H1 (cell line): Measurements from ENCODE around the gene TRIM67. TPM values are rescaled to one million over a fixed set of nuclear protein-coding genes. Genes with fewer than 3 reads are reported as not detected.

Experiments
- CTCF ChIA-PET: fragments of 300-600 bp; sonication (Branson Sonifier 250); formaldehyde crosslinking; loops from one replicate; lab custom pipeline; 2021; ENCODE audit not compliant: partially characterized antibody; lab: Charles Lee
- POLR2A ChIA-PET: fragments of 300-600 bp; sonication (Branson Sonifier 250); formaldehyde crosslinking; loops from one replicate; lab custom pipeline; 2021; ENCODE audit warnings: inconsistent platforms; ENCODE audit not compliant: partially characterized antibody; lab: Charles Lee
- DNase-seq, 2 experiments: peaks; one replicate each; pipeline versions ENCODE4 v3.0.0 to v3.0.0-alpha.2; 2010 to 2022; ENCODE audit warnings: low spot score in 2 of 2, low read depth in 1 of 2, mixed read lengths in 1 of 2
- FAIRE-seq: peaks from 2 replicates; lab custom pipeline; 2011; peaks lifted over from hg19 to GRCh38; lab: Jason Lieb, UNC
- H2AFZ ChIP-seq: 2 replicates; pipeline ENCODE4 v1.8.1; 2012; ENCODE audit warnings: low read length, inconsistent platforms
- H2AK5ac ChIP-seq: 2 replicates; pipeline ENCODE4 v1.6.1; 2013; ENCODE audit warnings: low read depth, low read length
- H2BK120ac ChIP-seq: replicated peaks from 2 replicates; pipeline ENCODE3; 2013; ENCODE audit warnings: low read depth, low read length, inconsistent platforms
- H2BK12ac ChIP-seq: 2 replicates; pipeline ENCODE4 v1.6.1; 2013; ENCODE audit warnings: low read depth, low read length
- H2BK15ac ChIP-seq: 2 replicates; pipeline ENCODE4 v1.6.1; 2013; ENCODE audit warnings: low read length
- H2BK20ac ChIP-seq: 2 replicates; pipeline ENCODE4 v1.6.1; 2013; ENCODE audit warnings: low read length
- H2BK5ac ChIP-seq: 2 replicates; pipeline ENCODE4 v1.6.1; 2013; ENCODE audit warnings: low read depth, low read length
- H3K14ac ChIP-seq: 2 replicates; pipeline ENCODE4 v1.6.1; 2013; ENCODE audit warnings: inconsistent platforms; ENCODE audit not compliant: insufficient read length
- H3K18ac ChIP-seq: 2 replicates; pipeline ENCODE4 v1.6.1; 2013; ENCODE audit warnings: low read length; ENCODE audit errors: extremely low read depth
- H3K23ac ChIP-seq: 2 replicates; pipeline ENCODE4 v1.6.1; 2013; ENCODE audit warnings: inconsistent platforms; ENCODE audit not compliant: insufficient read length
- H3K23me2 ChIP-seq: 2 replicates; pipeline ENCODE4 v1.6.1; 2013; ENCODE audit warnings: low read depth, low read length
- H3K27ac ChIP-seq: 2 replicates; pipeline ENCODE4 v1.6.1; 2011; ENCODE audit warnings: low read depth, low read length, inconsistent platforms
- H3K27me3 ChIP-seq, 4 experiments: replicated peaks in 1 of 4; 1 replicate in 1 of 4; 2 replicates in 3 of 4; pipeline versions ENCODE4 v1.6.1 to v1.8.1; 2011 to 2013; ENCODE audit warnings: low read length in 3 of 4, mild to moderate bottlenecking in 3 of 4, inconsistent platforms in 2 of 4, mixed read lengths in 2 of 4, moderate library complexity in 1 of 4; ENCODE audit not compliant: control insufficient read depth in 3 of 4, insufficient read depth in 3 of 4; ENCODE audit errors: extremely low read depth in 1 of 4
- H3K36me3 ChIP-seq, 4 experiments: 2 replicates each; pipeline versions ENCODE4 v1.6.1 to v1.8.1; 2011 to 2013; ENCODE audit warnings: mild to moderate bottlenecking in 4 of 4, low read length in 3 of 4, moderate library complexity in 2 of 4, control low read depth in 1 of 4, inconsistent platforms in 1 of 4; ENCODE audit not compliant: insufficient read depth in 4 of 4, control insufficient read depth in 2 of 4
- H3K4ac ChIP-seq: replicated peaks from 2 replicates; pipeline ENCODE3; 2013; ENCODE audit warnings: low read length, low read depth, mixed read lengths, inconsistent platforms; ENCODE audit not compliant: insufficient read length
- H3K4me1 ChIP-seq, 4 experiments: replicated peaks in 1 of 4; 1 replicate in 1 of 4; 2 replicates in 3 of 4; pipeline versions ENCODE4 v1.6.1 to v1.8.1; 2011 to 2013; ENCODE audit warnings: low read length in 3 of 4, inconsistent platforms in 2 of 4, mixed read lengths in 1 of 4; ENCODE audit not compliant: insufficient read depth in 4 of 4, control insufficient read depth in 3 of 4
- H3K4me2 ChIP-seq, 2 experiments: 2 replicates each; pipeline versions ENCODE4 v1.6.1 to v1.8.1; 2011 to 2013; ENCODE audit warnings: low read depth in 2 of 2, low read length in 2 of 2, control low read depth in 1 of 2, inconsistent platforms in 1 of 2, mild to moderate bottlenecking in 1 of 2; ENCODE audit not compliant: insufficient read depth in 1 of 2
- H3K4me3 ChIP-seq, 4 experiments: fragments of 200-600, 300-600 bp in 1 of 4; sonication (generic), shearing (Covaris generic), sonication (Bioruptor Twin) in 1 of 4; 2 replicates each; pipeline versions ENCODE4 v1.5.1 to v1.8.1; 2011 to 2016; ENCODE audit warnings: low read length in 4 of 4, low read depth in 3 of 4, control low read depth in 2 of 4, inconsistent platforms in 2 of 4, mild to moderate bottlenecking in 2 of 4, mixed read lengths in 1 of 4, moderate library complexity in 1 of 4; ENCODE audit not compliant: insufficient read depth in 2 of 4; ENCODE audit errors: extremely low read depth in 1 of 4
- H3K56ac ChIP-seq: replicated peaks from 2 replicates; pipeline ENCODE3; 2013; ENCODE audit warnings: low read depth, mild to moderate bottlenecking, mixed read lengths, low read length, inconsistent platforms; ENCODE audit not compliant: insufficient read length
- H3K79me1 ChIP-seq: 2 replicates; pipeline ENCODE4 v1.6.1; 2013; ENCODE audit warnings: low read depth, low read length, control low read depth
- H3K79me2 ChIP-seq, 2 experiments: 2 replicates each; pipeline versions ENCODE4 v1.6.1 to v1.8.1; 2012 to 2013; ENCODE audit warnings: low read length in 2 of 2, mild to moderate bottlenecking in 2 of 2, inconsistent platforms in 1 of 2; ENCODE audit not compliant: insufficient read depth in 2 of 2, control insufficient read depth in 1 of 2
- H3K9ac ChIP-seq, 4 experiments: replicated peaks in 1 of 4; 1 replicate in 1 of 4; 2 replicates in 3 of 4; pipeline versions ENCODE4 v1.6.1 to v1.8.1; 2011 to 2013; ENCODE audit warnings: low read depth in 3 of 4, low read length in 3 of 4, control low read depth in 2 of 4, mild to moderate bottlenecking in 2 of 4, moderate library complexity in 2 of 4, inconsistent platforms in 1 of 4; ENCODE audit errors: extremely low read depth in 1 of 4
- H3K9me3 ChIP-seq, 2 experiments: 2 replicates each; pipeline versions ENCODE4 v1.6.1 to v1.8.1; 2012 to 2013; ENCODE audit warnings: mild to moderate bottlenecking in 2 of 2, moderate library complexity in 2 of 2, control low read depth in 1 of 2, inconsistent platforms in 1 of 2, low read depth in 1 of 2, low read length in 1 of 2, mixed read lengths in 1 of 2; ENCODE audit not compliant: insufficient read depth in 2 of 2
- H4K20me1 ChIP-seq, 2 experiments: replicated peaks in 1 of 2; 2 replicates each; pipeline versions ENCODE3 to v1.8.1; 2011 to 2013; ENCODE audit warnings: inconsistent platforms in 2 of 2, low read length in 2 of 2, mild to moderate bottlenecking in 1 of 2; ENCODE audit not compliant: insufficient read depth in 2 of 2, control insufficient read depth in 1 of 2
- H4K5ac ChIP-seq: 2 replicates; pipeline ENCODE4 v1.6.1; 2013; ENCODE audit warnings: low read length, low read depth, mixed read lengths, inconsistent platforms; ENCODE audit not compliant: insufficient read length
- H4K8ac ChIP-seq: 2 replicates; pipeline ENCODE4 v1.8.0; 2013; ENCODE audit warnings: mild to moderate bottlenecking, moderate library complexity, low read length, inconsistent platforms; ENCODE audit not compliant: insufficient read depth; ENCODE audit errors: extremely low read depth
- H4K91ac ChIP-seq: replicated peaks from 2 replicates; pipeline ENCODE3; 2013; ENCODE audit warnings: low read length, mixed read lengths, inconsistent platforms; ENCODE audit not compliant: insufficient read length
- BCL11A ChIP-seq, 2 experiments: IDR thresholded peaks; one replicate each; pipeline ENCODE4 v1.6.1; 2011; ENCODE audit warnings: low read depth in 2 of 2, low read length in 2 of 2, mild to moderate bottlenecking in 2 of 2
- RAD21 ChIP-seq, 2 experiments: IDR thresholded peaks in 1 of 2; conservative IDR thresholded peaks in 1 of 2; 2 replicates each; pipeline ENCODE4 v1.6.1; 2011; ENCODE audit warnings: low read depth in 2 of 2, low read length in 2 of 2, improper control_type of control experiment in 1 of 2, inconsistent platforms in 1 of 2, mild to moderate bottlenecking in 1 of 2, moderate library complexity in 1 of 2
- SIRT6 ChIP-seq: IDR thresholded peaks from one replicate; pipeline ENCODE4 v1.7.1; 2012; ENCODE audit warnings: low read length, inconsistent platforms
- TAF7 ChIP-seq: optimal IDR thresholded peaks from 2 replicates; pipeline ENCODE3; 2011; ENCODE audit warnings: low read depth, mild to moderate bottlenecking, inconsistent platforms, low read length, moderate library complexity, borderline replicate concordance
- TEAD4 ChIP-seq: IDR thresholded peaks from 2 replicates; pipeline ENCODE4 v1.6.1; 2012; ENCODE audit warnings: low read depth, low read length, inconsistent platforms, mixed read lengths
- WGBS, 2 experiments: shearing (Covaris generic) in 1 of 2; methylation state at CpG; one replicate each; pipeline versions ENCODE4 v1.1.6 to v1.1.7; 2013 to 2015; ENCODE audit warnings: low lambda C conversion rate in 2 of 2, mixed read lengths in 2 of 2, inconsistent platforms in 1 of 2, low coverage in 1 of 2, missing lambda C conversion rate in 1 of 2; ENCODE audit not compliant: insufficient replicate concordance in 2 of 2, insufficient coverage in 1 of 2, insufficient read length in 1 of 2; ENCODE audit errors: extremely low coverage in 1 of 2, missing lambda C conversion rate in 1 of 2; 5-methylcytosine and 5-hydroxymethylcytosine counted together
- polyA plus RNA-seq, 7 experiments: library from polyadenylated mRNA; depleted of rRNA in 3 of 7; stranded (reverse) in 5 of 7; unstranded in 2 of 7; fragments of >200 nt in 5 of 7; fragments of 200-250 nt in 2 of 7; gene quantifications; 1 replicate in 5 of 7; 2 replicates in 1 of 7; 4 replicates in 1 of 7; pipeline versions ENCODE4 v1.2.1 to v1.2.3, GENCODE V29; 2011 to 2013; ENCODE audit warnings: missing spikeins in 2 of 7, mixed read lengths in 2 of 7
- total RNA-seq: library from RNA; stranded (reverse); fragmentation: NEBNext Ultra II Directional; extraction: Animal tissue kit (Norgen Biotek cat#: 25700); gene quantifications from 2 replicates; pipeline ENCODE4 v1.2.1, GENCODE V29; 2021
- TF ChIP-seq, protein P1 (sequence below): IDR thresholded peaks from 2 replicates; pipeline ENCODE4 v1.6.1; 2012; ENCODE audit warnings: inconsistent platforms

Gene TRIM67
- total and polyA plus RNA-seq, 2 of the 8 experiments (the other 6 are each of a cell fraction or from before 2014, with no cell fraction given) = under 0.01 TPM; not detected in 1

DNA sequence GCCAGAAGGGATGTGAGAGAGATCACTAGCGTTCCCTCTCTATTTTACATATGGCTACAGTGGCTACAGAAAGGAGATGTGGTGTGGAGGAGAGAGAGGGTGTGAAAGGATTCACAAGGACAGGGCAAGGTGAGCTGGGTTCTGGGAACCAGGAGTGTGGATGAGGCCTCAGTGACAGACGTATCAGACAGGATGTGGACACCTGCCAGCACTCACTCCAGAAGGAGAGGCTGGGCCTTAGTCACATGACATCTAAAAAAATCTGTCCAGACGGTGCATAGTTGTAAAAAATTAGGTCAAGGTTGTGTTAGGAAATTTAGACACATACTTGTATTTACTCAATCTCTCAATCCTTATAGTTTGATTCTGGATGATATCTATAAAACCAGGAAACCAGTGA is 10.6 kb downstream of the TRIM67 start:
- no peak overlapping the region for H2BK12ac ChIP-seq
- no peaks in the 10 kb centered on the region for H4K20me1 ChIP-seq
- H4K5ac ChIP-seq = no peak overlapping the region
- H2AFZ ChIP-seq = no peak overlapping the region
- ChIA-PET POLR2A (no interaction called here), CTCF (interaction anchor here (0.6 to 4.0 kb wide), 5 partner anchors 10 to 119 kb away, joined by 3 to 34 read pairs (median 3); partner anchors contain the start of gene TRIM67)
- H2BK120ac ChIP-seq = no peak overlapping the region
- DNase-seq (no peak), FAIRE-seq (no peak)
- no peaks in the 10 kb centered on the region for H3K79me2 ChIP-seq
- H3K4ac ChIP-seq = no peak overlapping the region
- H2BK5ac ChIP-seq = no peak overlapping the region
- no peaks in the 10 kb centered on the region for H3K4me1 ChIP-seq
- 89% methylated on average over 3 of the region's 3 CpGs; no CpG with 5 or more reads in 1 of the 2 experiments for WGBS, 2 experiments
- H3K9me3 ChIP-seq = no peaks in the 10 kb centered on the region
- H3K56ac ChIP-seq = no peak overlapping the region
- H2AK5ac ChIP-seq = no peak overlapping the region
- no peak overlapping the region for H3K27ac ChIP-seq
- no peak overlapping the region for H3K4me3 ChIP-seq
- no peak overlapping the region for H3K14ac ChIP-seq
- no peak overlapping the region for H2BK15ac ChIP-seq
- H3K36me3 ChIP-seq = no peaks in the 10 kb centered on the region
- no peak overlapping the region for H3K4me2 ChIP-seq
- H3K9ac ChIP-seq = no peak overlapping the region
- no peaks in the 10 kb centered on the region for H3K79me1 ChIP-seq
- H4K91ac ChIP-seq = no peak overlapping the region
- H3K23ac ChIP-seq = no peak overlapping the region
- peaks cover 0 to 2% (median 0%) of the 10 kb centered on the region in 4 experiments; a peak in 1 of 7 replicates for H3K27me3 ChIP-seq
- H3K18ac ChIP-seq = no peak overlapping the region
- no peaks in the 10 kb centered on the region for H3K23me2 ChIP-seq
- H4K8ac ChIP-seq = no peak overlapping the region
- no peak overlapping the region for H2BK20ac ChIP-seq
- TF ChIP-seq TEAD4 (no peak), TAF7 (no peak), RAD21 (IDR thresholded peaks at IDR 0.05 in 1 of 2, conservative IDR thresholded peaks at IDR 0.05 in 1 of 2; ENCODE audit: low read depth in 2 of 2, low read length in 2 of 2) (no peak), SIRT6 (no peak), BCL11A (IDR thresholded peaks at IDR 0.05; ENCODE audit: low read depth in 2 of 2, low read length in 2 of 2) (no peak)
- TF ChIP-seq, protein P1, sequence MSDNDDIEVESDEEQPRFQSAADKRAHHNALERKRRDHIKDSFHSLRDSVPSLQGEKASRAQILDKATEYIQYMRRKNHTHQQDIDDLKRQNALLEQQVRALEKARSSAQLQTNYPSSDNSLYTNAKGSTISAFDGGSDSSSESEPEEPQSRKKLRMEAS = no peak
